SU-DHL-6 (cell line): ENCODE measurements around the gene GSG1L2.

Source experiments
- CTCF ChIP-seq: fragments of 200-600 bp; sonication (generic); IDR thresholded peaks from one replicate; pipeline ENCODE4 v1.5.1; 2017; ENCODE audit warnings: antibody characterized with exemption, mild to moderate bottlenecking, low read length, moderate library complexity; ENCODE audit not compliant: insufficient read depth, poor library complexity, severe bottlenecking
- EZH2phosphoT487 ChIP-seq: fragments of 200-600 bp; sonication (generic), shearing (Covaris generic); conservative IDR thresholded peaks from 2 replicates; pipeline ENCODE4 v1.6.1; 2018; ENCODE audit warnings: mild to moderate bottlenecking, antibody characterized with exemption, low read length, moderate library complexity, mixed read lengths

DNA sequence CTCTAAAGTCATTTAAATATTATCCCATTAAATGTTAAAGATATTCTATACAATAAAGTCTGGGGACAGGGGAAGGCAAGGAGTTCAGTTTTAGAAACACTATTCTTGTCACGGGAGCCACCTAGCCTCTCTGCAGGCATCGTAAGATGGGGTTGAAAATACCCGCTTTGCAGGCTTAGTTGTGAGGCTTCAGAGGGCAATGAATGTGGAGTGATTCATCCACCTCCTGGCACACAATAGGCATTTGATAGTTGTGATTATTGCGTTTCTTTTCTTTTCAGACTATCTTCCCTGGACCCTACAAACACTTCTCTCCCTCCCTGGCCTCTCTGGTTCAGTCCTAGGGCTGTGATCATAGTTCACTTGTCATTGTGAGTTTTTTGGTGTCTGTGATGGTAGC is 23.4 kb upstream of the GSG1L2 start:
- TF ChIP-seq CTCF, result no peak
- TF ChIP-seq EZH2phosphoT487, result no peak
